GM12878 (cell line): ENCODE measurements around the gene SERINC5.
"Not testable (repeated sequence)": the region's sequence is repeated elsewhere in the genome, so short reads cannot be mapped to it uniquely, and the experiment has no call there.

ENCODE experiments used
- CTCF ChIP-seq, 3 experiments: IDR thresholded peaks in 2 of 3; conservative IDR thresholded peaks in 1 of 3; 2 replicates each; pipeline ENCODE4 v1.5.1; 2011; ENCODE audit warnings: low read depth in 3 of 3, low read length in 3 of 3, mild to moderate bottlenecking in 3 of 3, control low read depth in 2 of 3, moderate library complexity in 2 of 3, inconsistent platforms in 1 of 3, mixed read lengths in 1 of 3; ENCODE audit not compliant: control insufficient read depth in 2 of 3, insufficient read depth in 1 of 3; ENCODE audit errors: extremely low read depth in 1 of 3
- POLR2AphosphoS2 ChIP-seq: IDR thresholded peaks from 2 replicates; pipeline ENCODE4 v1.6.1; 2011; ENCODE audit warnings: low read depth, mild to moderate bottlenecking, low read length, improper control_type of control experiment, moderate library complexity

GRCh38 chr5:80300796-80301195 is 44.9 kb upstream of the SERINC5 start:
- not testable (repeated sequence) for TF ChIP-seq POLR2AphosphoS2; CTCF (IDR thresholded peaks at IDR 0.05 in 2 of 3, conservative IDR thresholded peaks at IDR 0.05 in 1 of 3; ENCODE audit: control insufficient read depth in 2 of 3, extremely low read depth in 1 of 3, insufficient read depth in 1 of 3, low read depth in 3 of 3, low read length in 3 of 3)
